GM19324 (cell line): ENCODE results near the gene TYW1.
"Not testable (repeated sequence)": the region's sequence is repeated elsewhere in the genome, so short reads cannot be mapped to it uniquely, and the experiment has no call there.

ENCODE experiments used
- ATAC-seq: cut with Tn5 transposase; IDR thresholded peaks from one replicate; pipeline ENCODE4 v1.9.1; 2021; ENCODE audit warnings: mild to moderate bottlenecking, moderate library complexity; ENCODE audit not compliant: unreplicated experiment, low FRiP score

TYW1 gene

DNA sequence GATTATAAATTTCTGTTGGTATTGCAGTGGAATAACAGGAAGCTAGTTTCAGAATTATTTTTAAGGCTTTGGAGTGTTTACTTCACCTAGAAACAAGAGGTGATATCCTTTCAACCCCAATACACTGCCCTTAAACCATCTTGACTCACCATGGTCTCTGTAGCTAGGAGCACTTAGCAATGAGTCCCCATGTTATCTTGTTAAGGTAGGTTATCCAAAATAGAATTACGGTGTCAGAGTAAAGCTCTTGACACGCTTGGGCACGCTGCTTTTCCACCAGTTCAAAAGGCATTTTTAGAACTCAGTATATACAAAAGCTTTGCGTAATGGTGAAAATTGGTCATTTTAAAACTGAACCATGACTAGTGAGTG lies 46.9 kb downstream of the TYW1 start:
- not testable (repeated sequence) for ATAC-seq

DNA sequence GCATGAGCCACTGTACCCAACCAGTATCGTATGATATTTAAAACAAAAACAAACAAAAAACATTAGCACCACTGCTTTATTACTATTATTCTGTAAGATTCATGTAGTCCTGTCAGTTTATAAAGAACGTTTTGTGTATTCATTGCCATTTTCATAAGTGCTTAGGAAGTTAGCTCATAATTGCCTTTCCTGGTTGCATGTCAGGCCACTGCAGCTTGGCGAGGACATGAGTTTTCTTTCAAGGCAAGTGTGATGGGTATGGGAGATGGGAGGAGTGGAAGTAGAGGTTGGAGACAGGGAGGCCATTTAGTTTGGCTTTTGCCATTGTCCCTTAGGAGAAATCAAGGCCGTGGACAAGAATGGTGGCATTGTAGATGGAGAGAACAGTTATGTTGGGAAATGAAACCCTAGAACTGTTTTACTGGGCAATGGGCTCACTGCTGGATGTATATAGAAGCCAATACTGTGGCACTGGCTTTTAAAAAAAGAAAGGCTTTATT lies 48.9 kb downstream of the TYW1 start:
- no peak for ATAC-seq

DNA sequence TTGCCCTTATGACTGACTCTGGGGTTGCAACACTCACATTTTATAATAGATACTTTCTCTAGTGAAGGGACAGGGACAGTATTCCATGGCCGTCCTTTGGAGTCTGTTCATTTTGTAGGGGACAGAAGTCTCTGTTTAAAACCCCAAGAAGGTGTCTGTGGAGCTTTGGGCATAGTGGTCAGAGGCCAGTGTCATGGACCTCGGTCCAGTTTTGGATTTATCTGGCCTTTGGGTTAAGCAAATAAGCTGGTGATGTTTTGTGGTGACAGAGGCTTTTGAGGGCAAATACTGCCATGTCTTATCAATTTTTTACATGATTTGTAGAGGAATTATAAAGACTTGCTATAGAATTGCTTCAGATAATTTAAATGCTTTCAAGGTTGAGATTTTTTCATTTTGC lies 50.2 kb downstream of the TYW1 start:
- not testable (repeated sequence) for ATAC-seq

DNA sequence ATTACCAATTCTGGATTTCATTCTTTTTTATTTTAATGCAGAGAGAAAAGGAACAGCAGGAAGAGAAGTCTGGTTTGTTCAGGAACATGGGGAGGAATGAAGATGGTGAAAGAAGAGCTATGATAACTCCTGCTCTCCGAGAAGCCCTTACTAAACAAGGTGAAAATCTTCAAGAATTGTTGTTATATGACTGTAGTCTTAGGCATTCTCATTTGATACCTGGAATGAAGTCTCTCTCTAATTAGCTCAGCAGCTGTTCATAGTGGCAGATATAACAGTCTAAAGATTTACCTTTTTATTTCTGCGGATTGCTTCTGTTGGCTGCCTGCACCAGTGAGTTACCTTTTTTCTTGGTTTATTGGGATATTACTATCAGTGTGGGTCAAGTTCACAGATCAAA lies 53.3 kb downstream of the TYW1 start:
- ATAC-seq, result not testable (repeated sequence)

DNA sequence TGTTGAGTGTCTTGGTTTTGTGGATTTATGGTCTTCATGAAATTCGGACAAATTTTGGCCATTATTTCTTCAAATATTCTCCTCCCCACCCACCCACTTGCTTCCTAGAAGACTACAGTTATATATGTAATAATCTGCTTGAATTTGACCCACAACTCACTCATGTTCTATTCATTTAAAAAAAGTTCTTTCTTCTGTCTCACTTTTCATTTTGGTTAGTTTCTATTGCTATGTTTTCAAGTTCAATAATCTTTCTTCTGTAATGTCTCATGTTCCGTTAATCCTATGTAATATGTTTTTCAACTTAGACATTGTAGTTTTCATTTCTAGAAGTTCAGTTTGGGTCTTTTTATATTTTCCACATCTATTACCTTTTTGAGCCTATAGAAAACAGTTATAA lies 55.5 kb downstream of the TYW1 start:
- ATAC-seq, result not testable (repeated sequence)

DNA sequence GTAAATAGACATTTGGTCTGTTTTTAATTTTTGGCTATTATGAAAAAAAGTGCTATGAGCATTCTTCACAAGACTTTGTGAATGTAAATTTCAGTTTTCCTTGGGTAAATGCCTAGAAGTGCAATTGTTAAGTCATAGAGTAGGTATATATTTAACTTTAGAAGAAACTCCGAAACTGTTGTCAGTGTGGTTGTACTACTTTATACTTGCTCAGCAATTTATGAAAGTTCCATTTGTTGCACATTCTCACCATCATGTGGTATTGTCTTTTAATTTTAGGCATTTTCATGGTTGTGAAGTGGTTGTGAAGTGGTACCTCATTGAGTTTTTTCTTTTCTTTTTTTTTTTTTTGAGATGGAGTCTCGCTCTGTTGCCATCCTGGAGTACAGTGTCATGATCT lies 60.0 kb downstream of the TYW1 start:
- ATAC-seq, result no peak

DNA sequence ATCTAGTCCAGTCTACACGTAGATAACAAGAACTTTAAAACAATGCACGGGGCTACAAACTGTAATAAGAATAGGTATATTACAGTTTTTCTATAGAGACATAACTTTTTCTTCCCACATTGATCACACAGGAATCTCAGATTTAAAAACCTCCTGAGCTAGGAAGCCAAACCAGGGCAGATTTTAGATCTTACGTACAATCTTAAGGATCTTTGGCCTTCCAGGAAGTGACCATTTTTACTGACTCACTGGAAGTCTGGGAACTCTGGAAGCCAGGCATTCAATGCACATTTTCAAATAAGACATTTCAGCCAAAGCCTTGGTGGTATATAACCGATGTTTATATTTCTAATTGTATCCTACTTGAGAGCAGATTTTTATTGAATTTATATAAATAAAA lies 64.7 kb downstream of the TYW1 start:
- not testable (repeated sequence) for ATAC-seq

DNA sequence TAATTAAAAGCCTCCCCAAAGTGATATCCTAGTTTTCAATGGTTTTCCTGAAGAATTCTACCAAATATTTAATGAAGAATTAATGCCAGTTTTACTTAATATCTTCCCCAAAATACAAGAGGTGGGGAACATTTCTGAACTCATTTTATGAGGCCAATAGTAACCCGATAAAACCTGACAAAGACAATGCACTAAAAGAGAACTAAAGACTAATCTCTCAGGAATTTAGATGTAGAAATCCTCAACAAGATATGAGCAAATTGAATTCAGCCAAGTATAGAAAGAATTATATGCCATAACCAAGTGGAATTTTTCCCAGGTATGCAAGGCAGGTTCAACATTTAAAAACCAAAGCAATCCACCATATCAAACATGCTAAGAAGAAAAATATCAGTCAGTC lies 66.2 kb downstream of the TYW1 start:
- ATAC-seq, result not testable (repeated sequence)

DNA sequence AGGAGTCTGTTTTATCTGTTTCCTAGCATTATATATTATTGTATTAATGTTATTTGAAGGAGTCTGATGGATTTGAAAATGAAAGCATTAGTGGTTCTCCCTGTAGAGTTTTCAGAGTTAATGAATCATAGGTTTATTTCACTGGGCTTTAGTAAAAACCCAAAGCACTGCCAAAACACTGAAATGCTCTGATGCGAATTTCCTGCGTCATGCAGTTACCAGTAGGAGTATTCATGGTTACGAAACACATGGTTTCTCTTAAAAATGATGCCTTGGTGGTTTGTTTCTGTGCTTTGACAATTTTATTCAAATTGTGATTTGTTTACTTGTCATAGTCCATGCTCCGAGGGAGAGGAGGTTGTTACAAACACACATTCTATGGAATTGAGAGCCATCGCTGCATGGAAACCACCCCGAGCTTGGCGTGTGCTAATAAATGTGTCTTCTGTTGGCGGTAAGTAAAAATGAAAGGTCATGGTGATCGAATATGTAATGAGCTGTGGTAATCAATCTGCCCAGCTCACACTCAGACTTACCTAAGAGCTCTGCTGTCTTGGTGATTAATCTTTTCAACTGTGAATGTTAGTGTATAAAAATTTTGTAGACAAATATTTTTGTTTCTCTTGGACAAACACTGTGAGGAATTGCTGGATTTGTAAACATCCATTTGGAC lies 70.5 kb downstream of the TYW1 start:
- ATAC-seq, result peak; percentile 63

DNA sequence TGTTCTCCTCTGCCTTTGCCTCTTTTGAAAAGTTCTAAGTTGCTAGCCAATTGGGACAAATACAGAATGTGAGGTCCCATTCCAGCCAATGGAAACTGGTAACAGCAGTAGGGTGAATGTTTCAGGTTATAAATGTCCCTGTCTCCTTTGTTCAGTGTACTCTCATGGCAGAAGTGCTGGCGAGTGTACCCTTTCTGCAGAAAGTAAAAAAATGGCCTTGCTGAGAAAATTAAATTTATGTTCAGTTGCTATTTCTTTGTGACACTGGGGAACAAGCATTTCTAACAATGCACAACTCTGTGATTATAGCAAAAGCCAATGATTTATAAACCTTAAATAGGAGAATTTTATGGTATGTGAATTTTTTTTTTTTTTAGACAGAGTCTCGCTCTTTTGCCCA lies 79.5 kb downstream of the TYW1 start:
- not testable (repeated sequence) for ATAC-seq

DNA sequence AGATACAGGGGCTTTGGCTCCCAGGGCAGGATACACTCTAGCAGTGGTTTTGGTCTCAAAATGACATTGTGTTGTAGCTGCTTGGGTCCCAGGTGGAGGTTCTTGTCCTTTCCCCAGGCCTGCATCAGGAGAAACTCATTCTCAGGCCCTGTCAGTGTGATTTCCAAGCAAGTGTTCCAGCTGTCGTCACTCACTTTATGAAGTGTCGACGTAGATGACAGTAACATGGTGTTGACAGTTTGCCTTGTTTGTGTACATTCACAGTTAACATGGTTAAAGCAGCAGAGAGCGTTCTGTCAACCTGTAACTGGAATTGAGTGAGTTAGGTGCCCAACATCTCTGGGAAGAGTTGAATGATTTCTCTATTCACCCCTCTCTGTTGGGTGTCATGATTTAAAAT lies 86.2 kb downstream of the TYW1 start:
- not testable (repeated sequence) for ATAC-seq

DNA sequence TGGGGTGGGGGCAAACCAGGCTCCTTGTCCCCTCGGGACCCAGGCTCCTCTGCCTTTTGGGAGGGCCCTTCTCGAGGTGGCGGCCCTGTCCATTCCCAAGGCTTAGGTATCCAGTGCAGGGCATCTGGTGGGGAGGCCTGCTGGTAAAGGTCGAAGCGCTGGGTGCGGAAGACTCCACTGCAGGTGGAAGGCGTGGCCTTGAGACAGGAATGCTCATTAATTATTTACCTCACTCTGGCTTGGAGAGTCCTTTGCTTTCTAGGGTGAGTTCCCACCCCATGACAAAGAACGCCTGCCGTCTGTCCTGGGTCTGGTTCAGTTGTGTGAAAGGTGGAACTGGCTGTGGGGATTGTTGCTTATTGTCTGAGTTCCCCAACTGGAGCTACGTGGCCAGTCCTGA lies 92.6 kb downstream of the TYW1 start:
- ATAC-seq, result not testable (repeated sequence)

DNA sequence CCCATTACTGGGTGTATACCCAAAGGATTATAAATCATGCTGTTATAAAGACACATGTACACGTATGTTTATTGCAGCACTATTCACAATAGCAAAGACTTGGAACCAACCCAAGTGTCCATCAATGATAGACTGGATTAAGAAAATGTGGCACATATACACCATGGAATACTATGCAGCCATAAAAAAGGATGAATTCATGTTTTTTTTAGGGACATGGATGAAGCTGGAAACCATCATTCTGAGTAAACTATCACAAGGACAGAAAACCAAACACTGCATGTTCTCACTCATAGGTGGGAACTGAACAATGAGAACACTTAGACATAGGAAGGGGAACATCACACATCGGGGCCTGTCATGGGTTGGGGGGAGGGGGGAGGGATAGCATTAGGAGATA lies 94.4 kb downstream of the TYW1 start:
- ATAC-seq, result not testable (repeated sequence)

DNA sequence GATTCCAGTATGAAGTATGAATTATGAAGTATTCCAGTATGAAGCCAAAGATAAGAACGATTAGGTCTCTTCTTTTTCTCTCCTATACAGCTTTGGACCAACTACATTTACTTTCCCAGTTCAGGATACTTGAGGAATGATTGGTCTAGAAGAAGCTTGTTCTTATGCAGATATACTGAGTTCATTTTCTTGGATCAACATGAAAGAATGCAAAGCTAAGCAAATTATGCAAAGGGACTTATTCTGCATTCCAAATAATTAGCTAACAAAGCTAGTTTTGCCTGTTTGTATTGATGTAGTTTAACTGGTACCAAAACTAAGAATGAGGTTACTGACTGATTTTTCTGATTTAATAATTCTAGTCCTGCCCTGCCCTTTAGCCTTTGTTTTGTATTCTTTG lies 101.4 kb downstream of the TYW1 start:
- ATAC-seq, result not testable (repeated sequence)

DNA sequence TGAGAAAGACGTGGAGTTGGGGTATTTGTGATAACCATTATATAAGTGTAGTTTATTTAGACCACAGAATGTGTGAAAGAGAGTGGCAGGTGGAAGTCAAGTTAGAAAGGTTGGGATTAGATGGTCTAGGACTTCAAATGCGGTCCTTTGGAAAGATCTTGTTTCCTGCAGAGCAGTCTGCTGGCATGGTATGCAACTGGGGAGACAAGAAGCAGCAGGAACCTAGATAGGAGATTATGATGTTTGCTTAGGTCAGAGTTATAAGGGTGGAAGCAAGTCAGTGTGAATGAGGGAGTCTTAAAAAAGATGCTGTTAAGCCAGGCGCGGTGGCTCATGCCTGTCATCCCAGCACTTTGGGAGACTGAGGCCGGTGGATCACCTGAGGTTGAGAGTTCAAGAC lies 102.8 kb downstream of the TYW1 start:
- not testable (repeated sequence) for ATAC-seq

DNA sequence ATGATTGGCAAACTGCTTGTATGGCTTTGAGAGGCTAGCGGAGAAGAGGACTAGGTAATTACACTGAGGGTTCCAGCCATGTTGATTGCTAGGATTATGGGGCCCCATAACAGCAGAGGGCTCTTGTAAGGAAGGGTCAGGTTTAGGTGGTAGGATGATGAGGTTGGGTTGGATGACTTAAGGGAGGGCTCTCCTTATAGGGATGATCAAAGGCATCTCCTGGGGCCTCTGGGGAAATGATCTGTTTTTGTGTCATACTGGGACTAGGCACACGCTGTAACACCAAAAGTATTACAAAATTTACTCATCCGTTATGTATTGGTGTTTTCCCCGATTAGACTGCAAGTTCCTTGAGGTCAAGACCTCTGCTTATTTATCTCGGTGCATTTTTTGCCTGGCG lies 103.4 kb downstream of the TYW1 start:
- ATAC-seq, result not testable (repeated sequence)

DNA sequence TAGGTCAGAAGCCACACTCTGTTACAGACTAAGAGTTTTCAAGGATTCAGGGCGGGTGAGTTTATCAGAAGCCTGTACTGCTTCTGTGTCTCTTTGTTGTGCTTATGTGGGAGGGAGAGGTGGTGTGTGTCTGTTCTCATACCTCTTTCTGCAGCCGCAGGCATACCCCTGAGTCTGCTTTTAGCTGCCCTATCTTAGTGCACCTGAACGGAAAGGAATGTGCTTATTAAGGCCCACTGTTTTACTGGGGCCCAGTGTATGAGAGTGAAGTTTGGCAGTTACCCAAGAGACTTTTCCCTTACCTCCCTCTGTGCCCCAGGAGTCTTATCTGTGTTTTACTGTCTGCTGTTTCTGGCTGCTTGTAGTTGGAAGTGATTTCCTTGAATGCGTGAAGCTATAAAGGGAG lies 104.3 kb downstream of the TYW1 start:
- no peak for ATAC-seq

DNA sequence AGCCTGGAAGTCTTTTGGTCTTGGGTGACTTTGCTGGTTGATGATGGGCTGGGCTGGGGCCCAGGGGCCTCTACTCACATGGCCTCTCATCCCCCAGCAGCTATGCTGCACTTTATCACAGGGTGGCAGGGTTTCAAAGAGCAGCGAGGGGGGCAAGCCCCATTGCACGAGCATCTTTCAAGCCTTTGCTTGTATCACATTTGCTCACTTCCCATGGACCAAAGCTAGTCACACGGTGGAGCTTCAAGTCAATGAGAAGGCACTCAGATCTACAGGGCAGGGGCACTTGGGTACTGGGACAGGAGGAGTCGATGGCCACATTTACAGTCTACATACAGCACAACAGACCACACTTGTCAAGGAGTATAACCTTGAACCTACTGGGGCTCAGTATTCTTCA lies 108.3 kb downstream of the TYW1 start:
- ATAC-seq, result not testable (repeated sequence)

DNA sequence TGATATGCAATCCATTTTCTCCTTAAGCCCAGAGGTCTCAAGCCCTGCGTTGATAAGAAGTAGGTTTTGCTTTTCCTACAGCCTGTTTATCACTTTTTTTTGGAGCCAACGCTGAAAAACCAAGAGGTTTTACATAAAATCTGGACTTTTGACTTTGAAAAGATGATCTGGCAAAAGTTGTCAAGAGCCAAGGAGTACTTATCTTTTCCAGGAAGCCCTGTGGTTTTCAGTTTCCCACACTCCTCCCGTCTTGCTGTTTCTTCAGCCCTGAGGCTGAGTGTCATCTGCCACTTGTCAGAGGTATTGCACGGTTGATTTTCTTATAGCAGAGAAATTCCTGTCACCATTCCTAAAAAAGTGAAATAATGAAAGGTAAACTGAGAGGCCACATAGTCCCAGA lies 108.7 kb downstream of the TYW1 start:
- no peak for ATAC-seq

DNA sequence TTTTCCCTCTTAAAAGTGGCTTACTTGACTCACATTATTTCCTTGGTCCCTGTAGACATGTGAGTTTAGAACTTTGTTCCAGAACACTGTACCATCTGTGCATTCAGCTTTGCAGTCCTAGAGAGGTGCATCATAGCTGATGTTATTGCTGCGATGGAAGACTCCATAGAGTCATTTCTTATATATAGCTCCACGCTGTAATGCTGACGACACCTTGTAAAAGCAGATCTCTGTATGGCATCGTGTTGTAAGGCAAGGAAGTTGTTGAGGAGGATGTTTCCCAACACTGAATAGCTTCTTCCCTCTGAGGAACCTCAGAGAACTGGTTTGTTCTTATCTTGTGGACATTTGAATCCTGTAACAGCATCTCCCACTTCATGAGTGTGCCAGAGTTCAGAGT lies 109.6 kb downstream of the TYW1 start:
- not testable (repeated sequence) for ATAC-seq

DNA sequence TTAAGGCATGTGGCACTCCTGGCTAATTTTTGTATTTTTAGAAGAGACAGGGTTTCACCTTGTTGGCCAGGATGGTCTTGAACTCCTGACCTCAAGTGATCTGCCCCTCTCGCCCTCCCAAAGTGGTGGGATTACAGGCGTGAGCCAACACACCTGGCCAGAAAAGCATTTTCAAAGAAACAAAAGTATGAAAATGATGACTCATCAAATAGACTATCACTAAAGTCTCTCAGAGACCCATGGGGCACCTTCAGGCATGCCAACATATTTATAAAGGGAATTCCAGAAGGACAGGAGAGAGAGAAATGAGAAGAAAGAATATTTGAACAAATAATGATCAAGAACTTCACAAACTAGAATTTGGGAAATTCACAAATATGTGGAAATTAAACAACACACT lies 114.7 kb downstream of the TYW1 start:
- not testable (repeated sequence) for ATAC-seq

DNA sequence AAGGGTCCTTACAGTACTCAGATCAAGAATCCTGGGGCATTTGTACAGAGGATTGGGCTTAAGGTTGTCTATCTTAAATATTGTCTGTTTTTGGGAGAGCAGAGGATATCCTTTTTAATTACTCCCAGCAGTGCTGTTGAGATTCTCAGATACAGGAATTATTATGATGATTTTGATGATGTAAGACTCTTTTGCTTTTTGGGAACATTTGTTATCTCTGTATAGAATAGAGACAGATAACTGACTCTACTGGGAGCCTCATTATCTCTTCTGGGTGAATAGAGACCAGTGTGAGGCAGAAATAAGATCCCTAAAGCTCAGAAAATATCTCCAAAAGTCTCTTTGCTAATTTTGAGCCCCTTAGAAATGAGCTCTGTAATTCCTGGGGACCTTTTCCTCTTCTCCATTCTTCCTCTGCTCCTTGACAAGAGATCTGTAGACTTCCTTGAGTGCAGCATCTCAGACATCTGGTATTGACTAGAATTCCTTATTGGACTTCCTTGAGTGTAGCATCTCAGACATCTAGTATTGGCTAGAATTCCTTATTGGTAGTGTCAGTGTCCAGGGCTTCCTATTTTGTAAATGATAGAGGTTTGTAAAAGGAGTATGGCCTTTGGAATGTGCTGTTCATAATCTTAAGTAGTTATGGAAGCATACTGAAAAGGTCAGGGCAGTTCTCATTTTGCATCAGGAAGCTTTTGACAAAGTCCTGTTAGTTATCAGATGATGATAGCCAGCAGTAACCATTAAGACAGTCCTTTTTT lies 118.0 kb downstream of the TYW1 start:
- not testable (repeated sequence) for ATAC-seq
